ENCODE data around the gene PRG3.

The PRG3 gene, protein sequence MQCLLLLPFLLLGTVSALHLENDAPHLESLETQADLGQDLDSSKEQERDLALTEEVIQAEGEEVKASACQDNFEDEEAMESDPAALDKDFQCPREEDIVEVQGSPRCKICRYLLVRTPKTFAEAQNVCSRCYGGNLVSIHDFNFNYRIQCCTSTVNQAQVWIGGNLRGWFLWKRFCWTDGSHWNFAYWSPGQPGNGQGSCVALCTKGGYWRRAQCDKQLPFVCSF

GRCh38 chr11:57380975-57381374 is at the start of gene PRG3:
PRG3 (minus strand) TSS chr11:57381150; CDS start chr11:57380708, 442 bp downstream.
- no peak for DNase-seq

DNA sequence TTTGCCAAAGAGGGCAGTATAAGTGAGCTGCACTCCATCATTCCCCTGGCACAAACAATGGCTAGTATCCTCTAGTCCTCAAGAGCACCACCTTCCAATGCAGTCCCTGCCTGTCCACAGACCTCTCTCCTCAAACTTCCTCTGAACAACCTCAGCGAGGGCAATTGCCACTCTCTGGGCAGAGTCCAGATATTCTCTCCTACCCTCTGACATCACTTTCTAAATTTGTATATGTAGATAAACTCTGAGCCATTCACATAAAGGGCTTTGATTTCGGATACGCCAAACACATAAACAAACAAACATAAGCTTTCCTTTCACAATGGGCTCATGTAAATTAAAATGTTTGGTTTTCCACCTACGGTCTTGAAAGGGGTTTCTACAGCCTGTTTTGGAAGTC is 49.0 kb upstream of the PRG3 start:
- no peak for DNase-seq

DNA sequence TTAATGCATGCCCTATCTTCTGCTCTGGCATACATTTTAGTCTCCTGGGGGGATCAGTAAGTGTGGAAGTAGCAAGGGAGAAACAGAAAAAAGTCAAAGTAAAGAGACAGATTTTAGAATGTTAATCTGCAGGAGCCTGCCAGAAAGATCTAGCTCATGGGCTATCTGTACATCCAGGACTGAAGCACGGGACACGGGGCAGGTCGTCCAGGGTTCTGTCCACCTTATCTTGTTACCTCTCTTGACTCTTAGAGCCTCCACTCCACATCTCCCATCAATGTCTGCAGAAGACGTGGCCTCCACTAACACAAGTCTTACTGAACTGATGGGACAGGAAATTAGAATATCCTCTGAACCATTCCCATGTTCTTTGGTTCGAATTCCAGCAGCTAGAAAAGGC is 47.7 kb upstream of the PRG3 start:
- no peak for DNase-seq

GRCh38 chr11:57427727-57428082 is 46.8 kb upstream of the PRG3 start:
- no peak for DNase-seq

DNA sequence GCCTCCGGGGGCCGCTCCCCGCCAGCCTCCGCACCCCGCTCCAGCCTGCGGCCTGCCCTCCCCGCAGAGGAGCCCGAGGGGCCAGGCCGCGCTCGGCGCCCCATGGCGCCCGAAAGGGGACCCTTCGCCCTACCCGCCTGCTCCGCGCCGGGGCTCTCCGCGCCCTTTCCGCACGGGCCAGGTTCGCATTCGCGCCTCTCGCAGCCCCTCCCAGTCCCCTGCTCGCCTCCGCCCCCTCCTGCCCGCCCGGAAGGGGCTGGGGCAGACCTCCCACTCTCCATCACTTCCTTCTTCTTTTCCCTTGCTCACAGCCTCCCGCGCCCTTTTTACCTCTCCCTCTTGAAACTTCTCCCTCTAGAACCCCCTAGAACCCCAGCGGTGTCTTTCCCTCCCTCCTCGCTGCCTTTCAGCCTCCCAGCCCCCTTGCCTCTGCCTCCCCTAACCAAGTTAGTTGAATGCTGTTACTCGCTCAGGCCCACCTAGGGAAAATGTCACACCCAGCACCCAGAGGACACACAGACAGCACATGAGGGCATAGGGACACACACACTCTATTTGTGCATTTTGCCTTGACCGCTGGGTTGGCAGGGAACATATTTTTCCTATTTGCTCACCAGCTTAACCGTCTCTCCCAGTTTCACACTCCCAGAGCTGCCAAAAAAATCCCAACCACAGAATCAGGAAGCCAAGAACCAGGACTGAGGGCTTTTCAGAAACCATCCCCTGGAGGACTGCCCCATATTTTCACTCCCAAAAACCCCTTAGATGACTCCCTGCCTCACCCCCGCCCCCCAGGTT is 46.2 kb upstream of the PRG3 start, which contains the start of gene SLC43A3:
Gene SLC43A3, minus strand, starts transcription at position 193 of the 798 bp plus-strand sequence. CDS start 949 bp downstream, outside the sequence.
- DNase-seq, result peak; percentile 68

- no peak for DNase-seq
Measured at GRCh38 chr11:57426439-57426928, 45.5 kb upstream of the PRG3 start.

DNA sequence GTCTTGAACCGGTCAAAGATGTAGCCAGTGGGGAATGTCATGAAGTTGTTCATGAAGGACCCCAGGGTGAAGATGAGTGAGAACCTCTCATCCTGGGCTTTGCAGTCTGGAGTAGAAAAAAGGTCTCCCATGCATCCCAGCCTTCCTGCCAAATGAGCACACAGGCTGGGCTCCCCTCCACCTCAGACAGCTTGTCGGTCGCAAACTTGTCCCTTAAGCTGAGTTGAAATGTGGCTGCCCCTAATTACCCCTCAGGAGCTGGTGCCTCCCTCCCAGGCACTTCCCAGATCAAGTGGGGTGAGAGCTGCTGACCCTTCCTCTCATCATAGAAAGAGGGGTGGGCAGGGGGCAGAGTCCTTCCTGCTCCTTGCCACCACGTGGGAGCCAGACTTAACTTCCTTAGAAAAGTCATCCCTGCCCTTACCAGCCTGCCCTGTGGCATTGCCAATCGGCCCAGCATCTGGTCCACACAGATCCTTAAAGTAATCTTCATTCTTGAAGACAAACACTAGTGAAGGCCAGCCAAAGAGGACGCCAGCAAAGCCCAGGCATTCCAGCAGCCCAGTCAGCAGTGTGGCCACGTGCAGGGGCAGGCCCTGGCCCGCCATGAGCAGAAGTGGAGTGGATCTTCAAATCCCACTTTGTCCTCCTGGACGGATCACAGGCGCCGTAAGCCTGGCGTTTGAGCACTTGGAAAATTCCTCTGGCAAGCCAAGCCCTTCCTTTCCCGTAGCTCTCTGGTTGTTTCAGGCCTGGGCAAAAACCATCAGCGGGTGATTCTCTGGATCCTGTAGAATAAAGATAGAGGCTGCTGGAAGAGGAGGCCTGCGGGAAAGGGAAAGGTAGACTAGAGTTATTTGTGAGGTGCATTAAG is 44.9 kb upstream of the PRG3 start:
- DNase-seq, result no peak

DNA sequence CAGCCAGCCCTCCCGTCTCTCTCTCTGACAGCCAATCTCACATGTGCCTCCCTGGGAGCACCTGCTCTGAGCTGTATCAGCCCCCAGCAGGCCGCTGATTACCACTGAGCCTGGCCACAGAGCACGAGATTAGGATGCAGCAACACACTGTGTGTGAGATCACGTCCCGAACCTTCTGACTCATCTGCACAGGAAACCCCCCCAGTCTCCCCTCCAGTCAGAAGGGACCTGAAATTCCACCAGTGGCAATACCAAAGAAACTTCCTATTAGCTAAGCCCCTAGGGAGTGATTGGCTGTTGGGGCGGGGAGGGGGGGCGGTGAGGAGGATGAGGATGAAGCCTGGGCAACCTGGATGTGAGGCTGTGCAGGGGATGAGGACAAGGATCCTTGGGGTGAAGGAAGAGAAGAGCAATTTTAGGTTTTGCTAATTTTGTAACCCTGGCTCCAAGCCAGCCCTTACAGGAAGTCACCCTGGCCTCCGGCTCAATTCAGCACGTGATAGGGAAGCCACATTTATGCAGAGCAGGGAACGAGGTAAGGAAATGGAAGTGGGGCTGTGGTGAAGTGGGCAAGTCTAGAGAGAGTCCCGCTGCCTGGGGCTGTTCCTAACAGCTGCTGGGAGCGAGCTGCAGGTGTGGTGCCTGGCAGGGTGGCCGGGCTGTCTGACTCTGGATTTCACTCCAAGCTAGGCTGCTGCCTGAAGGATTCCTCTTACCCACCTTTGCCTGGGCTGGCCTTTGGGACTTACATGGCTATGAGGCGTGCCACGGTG is 44.0 kb upstream of the PRG3 start:
- DNase-seq, result peak; percentile 80

GRCh38 chr11:57424137-57424791 is 43.3 kb upstream of the PRG3 start:
- DNase-seq, result no peak

DNA sequence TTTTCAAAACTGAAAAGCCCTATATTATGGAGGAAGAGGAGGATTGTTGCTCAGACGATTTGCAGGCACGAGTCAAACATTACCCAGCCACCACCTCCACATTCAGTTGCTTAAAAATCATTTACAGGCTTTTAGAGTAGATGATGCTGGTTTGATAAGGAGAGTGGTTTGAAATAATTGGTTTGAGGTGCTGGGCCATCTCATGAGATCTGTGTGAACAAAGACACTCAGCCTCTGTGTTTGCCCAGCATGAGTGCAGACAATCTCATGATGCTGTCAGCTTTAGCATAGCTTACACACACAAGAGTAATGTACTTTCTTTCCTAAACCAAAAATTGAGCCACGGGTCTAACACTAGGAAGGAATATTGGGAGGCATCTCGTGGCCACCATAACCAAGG is 41.7 kb upstream of the PRG3 start:
- no peak for DNase-seq

GRCh38 chr11:57421805-57422204 is 40.9 kb upstream of the PRG3 start:
- no peak for DNase-seq

DNA sequence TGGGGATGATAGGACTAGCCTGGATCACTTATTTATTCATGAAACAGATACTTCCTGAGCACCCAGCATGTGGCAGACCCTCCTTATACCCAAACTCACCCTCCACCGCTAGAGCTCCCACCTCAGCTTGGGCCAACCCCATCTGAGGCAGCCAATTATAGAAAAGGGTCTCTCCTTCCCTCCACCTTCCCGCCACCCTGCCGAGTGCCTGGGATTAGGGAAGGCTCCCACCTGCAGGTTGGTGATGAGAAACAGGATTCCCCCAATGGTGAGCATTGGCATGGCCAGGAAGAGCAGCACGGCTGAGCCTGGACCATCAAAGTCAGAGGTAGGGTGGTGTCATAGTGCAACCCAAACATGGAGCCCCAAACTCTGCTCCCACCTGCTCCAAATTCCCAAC is 40.1 kb upstream of the PRG3 start:
- no peak for DNase-seq

DNA sequence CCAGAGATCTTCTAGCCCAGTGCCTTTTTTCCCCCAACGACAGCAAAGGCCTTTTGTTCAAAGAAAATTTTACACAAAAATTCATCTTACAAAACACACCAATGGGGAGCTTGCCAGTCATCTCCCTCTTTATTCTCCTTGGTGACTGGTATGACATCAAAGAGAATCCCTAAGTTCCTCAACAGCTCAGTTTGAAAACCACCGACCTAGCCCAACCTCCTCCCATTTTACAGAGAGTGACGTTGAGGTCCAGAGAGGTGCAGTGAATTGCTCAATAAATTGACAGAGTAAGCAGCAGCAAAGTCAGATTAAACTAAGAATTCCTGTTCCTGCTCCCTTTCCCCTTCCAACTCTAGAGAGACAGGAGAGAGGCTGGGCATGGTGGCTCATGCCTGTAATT is 38.2 kb upstream of the PRG3 start:
- DNase-seq, result no peak

DNA sequence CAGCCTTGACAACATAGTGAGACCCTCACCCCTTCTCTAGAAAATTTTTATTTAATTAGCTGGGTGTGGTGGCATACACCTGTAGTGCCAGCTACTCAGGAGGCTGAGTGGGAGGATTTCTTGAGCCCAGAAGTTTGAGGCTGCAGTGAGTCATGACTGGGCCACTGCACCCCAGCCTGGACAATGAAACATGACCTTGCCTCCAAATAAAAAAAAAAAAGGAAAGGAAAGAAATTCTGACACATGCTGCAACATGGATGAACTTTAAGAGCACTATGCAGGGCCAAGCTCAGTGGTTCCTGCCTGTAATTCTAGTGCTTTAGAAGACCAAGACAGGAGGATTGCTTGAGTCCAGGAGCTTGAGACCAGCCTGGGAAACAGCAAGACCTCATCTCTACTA is 37.2 kb upstream of the PRG3 start:
- no peak for DNase-seq

- no peak for DNase-seq
Measured at GRCh38 chr11:57417056-57417455, 36.1 kb upstream of the PRG3 start.

GRCh38 chr11:57416436-57416835 is 35.5 kb upstream of the PRG3 start:
- DNase-seq, result no peak

DNA sequence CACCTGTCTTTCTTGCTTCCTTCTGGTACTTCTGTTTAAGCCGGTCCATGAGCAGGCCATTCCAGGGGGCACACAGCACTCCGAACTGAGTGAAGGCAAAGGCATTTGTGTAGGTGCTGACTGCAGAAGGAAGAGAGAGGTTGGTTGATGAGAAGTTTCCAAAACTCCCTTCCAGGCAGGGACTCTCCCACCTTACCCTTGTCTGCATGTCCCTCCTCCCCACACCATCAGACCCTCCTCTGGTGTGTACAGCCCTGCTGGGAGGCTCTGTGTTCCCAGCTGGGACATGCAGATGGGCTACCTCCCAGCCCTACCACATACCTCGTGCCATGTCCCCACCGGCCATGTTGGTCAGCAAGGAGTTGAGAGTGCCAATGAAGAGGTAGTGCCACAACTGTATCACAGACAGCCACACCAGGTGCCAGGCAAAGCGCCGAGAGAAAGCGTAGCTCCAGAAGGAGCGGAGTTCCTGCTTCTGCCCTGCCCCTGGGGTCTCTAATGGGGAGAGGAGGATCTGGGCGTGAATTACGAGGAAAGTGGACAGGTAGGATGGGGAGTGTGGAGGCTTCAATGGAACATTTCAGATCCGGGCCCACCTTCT is 33.8 kb upstream of the PRG3 start:
- DNase-seq, result no peak

- DNase-seq, result no peak
Measured at GRCh38 chr11:57413681-57414080, 32.7 kb upstream of the PRG3 start.

GRCh38 chr11:57410287-57410686 is 29.3 kb upstream of the PRG3 start:
- no peak for DNase-seq

DNA sequence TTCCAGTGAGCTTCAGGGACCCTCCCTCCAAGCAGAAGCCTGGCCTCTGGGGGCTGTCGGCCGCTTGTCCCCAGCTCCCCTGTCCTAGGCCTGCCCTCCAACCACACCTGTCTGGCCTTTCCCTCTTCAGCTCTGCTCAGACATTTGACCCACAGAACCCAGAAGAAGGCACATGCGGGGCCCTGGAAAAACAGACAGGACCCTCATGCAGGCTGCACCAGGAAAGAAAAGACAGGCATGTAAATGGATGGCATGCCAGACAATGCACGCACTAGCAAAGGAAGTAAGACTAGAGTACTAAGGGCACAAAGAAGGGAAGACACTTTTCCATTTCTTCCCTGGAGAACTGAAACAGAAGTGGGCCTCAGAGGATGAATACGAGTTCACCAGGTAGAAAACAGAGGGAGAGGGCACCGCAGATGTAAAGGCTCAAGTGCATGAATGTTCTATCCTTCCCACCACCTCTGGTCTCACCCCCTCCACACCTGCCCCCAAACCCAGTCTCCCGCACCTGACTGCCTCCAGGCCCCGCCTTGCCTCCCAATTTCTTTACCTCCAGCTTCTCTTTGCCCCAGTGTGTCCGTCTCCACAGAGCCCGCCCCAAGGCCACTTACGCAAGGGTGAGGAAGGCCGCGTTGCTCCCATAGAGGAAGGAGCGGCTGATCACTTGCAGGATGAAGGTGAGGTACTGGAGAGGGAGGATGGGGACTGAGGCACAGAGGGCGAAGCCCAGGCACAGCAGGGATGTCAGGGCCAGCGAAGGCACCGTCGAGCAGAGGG is 28.6 kb upstream of the PRG3 start:
- no peak for DNase-seq

GRCh38 chr11:57408771-57409170 is 27.8 kb upstream of the PRG3 start:
- no peak for DNase-seq
